ENCODE measurements around the gene PRM1.

PRM1 gene

DNA sequence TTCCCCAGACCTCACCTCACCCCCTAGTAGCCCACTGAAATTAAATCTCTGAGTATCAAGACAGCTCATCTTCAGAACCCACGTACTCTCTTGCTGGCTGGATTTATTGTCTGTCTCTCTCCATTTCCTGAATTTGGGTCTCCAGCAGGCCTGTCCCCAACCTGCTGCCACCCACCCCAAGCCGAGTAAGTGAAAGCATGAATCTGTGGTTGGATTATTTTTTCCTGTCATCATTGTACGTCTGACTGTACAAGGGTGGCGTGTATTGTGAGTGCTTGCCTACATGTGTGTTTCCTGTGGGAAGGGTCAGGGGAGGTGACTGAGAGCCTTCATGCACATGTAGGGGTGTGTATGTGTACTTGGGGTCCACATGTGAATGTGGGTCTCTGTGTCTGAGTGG is 17.4 kb downstream of the PRM1 start:
- TF ChIP-seq POLR2A (IDR thresholded peaks at IDR 0.05; ENCODE audit: low read length) = no peak
- TF ChIP-seq GATA1 (IDR thresholded peaks at IDR 0.05; ENCODE audit: low read depth, low read length) = no peak
- no peak for DNase-seq

DNA sequence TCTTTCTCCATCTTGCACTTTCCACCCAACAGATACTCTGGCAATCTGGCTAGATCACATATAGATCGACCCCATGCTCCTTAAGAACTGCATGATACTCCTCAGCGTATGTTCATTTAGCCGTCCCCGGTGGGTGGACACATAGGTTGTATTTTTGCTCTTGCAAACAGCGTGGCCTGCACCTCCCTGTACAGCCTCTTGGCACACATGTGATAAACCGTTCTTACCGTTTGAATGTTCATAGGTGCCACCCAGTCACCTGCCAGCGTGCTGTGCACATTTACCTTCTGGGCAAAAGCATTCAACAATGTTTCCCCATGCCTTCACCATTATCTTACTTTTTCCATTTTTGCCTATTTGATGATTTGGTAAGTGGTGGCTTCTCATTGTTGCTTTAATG is 18.2 kb downstream of the PRM1 start:
- TF ChIP-seq GATA1 (IDR thresholded peaks at IDR 0.05; ENCODE audit: low read depth, low read length) (no peak), POLR2A (IDR thresholded peaks at IDR 0.05; ENCODE audit: low read length) (no peak)

DNA sequence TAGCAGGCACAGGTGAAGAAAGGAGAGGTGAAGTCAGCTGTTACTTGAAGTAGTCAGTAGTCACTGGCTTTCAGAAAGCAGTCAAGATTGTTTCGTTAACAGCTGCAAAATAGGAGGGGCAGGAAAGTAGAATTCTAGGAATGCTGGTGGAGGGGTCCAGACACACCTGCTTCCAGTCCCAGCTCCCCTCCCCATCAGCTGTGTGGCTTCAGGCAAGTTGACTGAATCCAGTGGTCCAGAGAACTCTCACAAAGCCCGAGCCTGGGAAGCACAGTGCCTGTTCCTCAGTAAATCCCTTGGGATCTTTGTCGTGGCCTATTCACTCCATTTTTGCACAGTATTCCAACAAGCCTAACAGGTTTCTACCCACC is 20.5 kb downstream of the PRM1 start:
- DNase-seq = no peak
- TF ChIP-seq POLR2A (IDR thresholded peaks at IDR 0.05; ENCODE audit: low read length) (no peak), GATA1 (IDR thresholded peaks at IDR 0.05; ENCODE audit: low read depth, low read length) (no peak)

More for the DNA sequence above, 18.2 kb downstream of the PRM1 start:
- DNase-seq = no peak

DNA sequence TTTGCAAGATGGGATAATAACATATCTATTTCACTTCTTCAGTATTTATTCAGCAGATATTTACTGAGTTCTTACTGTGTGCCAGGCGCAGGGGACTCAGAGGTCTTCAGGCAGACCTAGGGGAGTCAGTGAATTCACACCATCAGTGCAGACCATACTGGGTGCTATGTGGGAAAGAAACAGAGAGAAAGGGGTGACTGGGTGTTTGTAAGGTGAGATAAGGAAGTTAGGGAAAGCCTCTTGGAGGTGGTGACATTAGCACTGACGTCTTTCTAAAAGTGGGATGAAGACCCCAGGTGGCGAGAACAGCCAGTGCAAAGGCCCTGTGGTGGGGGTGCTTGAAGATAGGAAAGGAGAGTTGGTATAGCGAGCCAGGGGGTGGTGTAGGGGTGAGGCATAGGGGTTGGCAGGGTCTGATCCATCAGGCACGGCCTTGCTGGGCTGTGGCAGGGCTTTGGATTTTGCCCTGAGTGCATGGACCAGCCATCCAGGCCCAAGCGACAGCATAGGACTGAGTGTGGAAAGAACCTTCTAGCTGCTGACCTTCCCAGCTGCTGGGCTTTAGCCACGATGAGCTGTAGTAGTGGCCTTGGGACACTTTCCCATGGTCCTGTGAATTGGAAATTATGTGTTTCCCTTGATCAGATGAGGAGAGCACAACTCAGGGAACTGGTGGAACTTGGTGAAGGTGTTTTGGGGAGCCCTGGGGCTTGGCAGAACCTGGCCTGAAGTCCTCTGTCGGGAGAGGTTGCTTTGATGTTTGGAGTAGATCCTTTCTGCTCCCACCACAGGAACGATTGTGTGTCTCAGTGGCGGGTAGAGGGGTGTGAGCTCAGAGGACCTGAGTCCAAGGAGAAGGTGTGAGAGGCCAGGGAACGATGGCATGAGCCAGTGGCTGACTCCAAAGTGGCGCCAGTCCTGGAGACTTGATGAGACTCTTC is 21.2 kb downstream of the PRM1 start:
- no peak for DNase-seq
- no peak for TF ChIP-seq GATA1 (IDR thresholded peaks at IDR 0.05; ENCODE audit: low read depth, low read length)
- no peak for TF ChIP-seq POLR2A (IDR thresholded peaks at IDR 0.05; ENCODE audit: low read length)

DNA sequence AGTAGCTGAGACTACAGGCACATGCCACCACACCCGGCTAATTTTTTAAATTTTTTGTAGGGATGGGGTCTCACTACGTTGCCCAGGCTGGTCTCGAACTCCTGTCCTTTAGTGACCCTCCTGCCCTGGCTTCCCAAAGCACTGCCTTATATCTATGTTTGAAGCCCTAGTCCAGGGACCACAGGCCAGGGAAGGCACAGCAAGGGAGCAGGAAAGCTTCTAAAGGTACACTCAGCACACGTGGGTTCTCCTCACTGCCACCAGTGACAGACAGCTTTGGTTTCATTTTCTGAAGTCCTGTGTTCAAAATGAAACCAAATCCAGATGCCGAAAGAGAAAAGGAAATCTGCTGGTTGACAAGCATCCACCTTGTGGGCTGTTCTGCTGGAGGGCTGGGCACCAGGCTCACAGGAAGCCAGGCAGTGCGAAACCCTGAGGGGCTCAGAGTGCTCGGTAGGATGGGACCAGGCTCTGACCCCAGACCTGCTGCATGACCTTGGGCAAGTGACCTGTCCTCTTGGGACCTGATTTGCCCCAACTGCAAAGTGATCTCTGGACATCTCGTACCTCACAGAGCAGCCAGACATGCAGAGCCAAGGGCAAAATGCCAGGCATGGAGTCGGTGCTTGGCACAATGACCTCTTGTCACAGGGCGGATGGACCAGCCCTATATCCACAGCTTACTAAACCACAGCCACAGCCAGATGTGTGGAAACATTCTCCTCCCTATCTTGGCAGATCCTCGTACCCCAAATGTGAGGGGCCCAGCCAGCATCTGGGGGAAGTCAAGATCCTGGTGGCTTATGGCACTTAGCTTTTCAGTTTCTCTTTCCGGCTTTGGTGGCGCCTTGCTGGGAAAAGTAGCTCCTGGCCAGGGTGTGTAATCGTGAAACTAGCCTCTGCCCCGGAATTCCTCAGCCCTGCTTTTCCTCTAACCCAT is 22.3 kb downstream of the PRM1 start:
- DNase-seq = no peak
- TF ChIP-seq POLR2A (IDR thresholded peaks at IDR 0.05; ENCODE audit: low read length) (no peak), GATA1 (IDR thresholded peaks at IDR 0.05; ENCODE audit: low read depth, low read length) (no peak)

DNA sequence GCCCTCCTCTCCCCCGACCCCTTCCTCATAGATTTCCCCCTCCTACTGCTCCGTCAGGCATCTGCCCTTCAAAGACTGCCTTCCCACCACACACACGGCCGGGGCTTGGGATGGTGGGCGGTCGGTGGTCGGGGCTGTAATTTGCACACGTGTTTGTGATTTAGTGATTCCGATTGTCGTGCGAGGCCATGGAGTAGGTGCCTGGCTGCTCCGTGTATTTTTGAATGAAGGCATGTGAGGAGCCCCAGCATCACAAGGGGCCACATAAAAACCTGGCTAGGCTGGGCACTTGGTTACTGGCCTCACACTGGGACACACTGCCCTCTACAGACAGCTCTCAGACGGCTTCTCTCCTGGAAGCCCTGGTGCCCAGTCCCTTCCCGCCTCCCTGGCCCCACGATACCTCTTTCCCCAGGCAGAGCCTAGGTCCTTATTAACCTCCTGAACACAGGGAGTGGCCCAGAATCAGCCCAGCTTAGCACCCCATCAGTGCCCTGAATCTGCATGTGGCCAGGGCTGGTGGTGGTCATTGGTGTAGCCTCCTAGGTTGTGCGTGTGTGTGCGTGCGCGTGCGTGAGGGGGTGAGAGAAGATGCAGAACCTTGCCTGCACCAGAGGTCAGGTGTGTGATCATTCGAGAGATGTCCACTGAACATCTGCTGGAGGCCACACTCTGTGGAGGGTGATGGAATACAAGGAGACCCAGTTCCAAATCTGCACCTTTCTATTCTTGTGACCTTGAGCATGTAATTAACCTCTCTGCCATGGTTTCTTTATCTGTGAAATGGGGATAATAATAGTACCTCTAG is 23.8 kb downstream of the PRM1 start:
- peak; percentile 83 to 85 for DNase-seq
- TF ChIP-seq POLR2A (IDR thresholded peaks at IDR 0.05; ENCODE audit: low read length) (no peak), GATA1 (IDR thresholded peaks at IDR 0.05; ENCODE audit: low read depth, low read length) (no peak)

DNA sequence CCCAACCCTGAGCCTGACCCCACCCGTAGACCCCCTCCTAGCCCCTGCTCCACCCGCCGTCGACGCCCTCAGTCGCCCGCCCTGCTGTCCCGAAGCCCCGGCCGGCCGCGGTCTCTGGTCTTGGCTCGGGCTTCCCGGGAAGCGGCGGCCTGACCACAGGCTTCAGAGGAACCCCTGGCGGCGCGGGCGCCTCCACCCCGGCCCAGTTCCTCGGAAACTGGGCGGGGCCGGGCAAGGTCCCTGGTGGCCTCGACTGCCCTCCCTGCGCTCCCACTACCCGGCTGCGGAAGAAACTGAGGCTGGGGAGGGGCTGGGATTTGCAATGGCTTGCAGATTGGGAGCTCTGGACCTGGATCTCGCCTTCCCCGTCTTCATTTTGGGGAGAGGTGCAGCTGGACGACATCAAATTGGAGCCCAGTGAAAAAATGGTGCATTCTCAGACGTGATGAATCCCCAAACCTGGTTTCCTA is 24.4 kb downstream of the PRM1 start:
- no peak for DNase-seq
- no peak for TF ChIP-seq POLR2A (IDR thresholded peaks at IDR 0.05; ENCODE audit: low read length)
- no peak for TF ChIP-seq GATA1 (IDR thresholded peaks at IDR 0.05; ENCODE audit: low read depth, low read length)

DNA sequence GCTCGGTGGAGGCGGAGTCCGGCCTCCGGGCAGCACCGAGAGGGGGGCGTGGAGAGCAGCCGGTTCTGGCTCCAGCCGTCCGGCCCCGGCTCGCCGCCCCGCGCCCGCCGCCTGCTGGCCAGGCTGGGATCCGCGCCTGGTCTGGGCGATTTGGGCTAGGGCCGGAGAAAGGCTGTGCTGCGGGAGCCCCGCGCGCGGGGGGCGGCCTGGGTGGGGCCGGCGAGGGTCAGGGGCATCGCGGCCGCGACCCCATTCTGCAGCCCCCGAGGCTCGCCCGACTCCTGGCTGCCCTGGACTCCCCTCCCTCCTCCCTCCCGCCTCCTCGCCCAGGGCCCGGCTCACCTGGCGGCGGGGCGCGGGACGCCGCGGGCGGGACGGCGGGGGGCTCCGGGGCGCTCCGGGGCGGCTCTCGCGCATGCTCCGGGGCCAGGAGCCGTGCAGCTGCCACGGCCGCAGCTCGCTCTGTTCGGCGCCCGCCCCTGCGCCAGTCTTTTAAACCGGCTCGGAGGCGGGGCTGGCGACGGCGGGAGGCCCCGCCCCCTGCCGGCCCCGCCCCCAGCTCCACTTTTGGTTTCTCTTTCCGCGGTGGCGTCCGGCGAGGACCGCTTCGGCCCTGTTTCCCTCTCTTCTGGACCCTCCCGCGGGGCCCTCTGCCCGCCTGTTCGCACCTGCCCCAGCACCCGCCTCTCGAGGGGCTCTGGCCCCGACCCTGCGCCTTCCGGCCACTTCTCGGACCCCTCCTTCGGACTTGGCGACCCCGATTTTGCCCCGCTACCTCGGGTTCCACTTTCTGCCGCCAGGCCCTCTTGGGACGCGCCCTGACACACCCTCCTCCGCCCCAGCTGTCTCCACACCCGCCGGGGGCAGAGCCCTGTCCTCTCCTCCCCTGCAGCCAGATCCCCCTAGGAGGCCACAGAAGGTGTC is 25.1 kb downstream of the PRM1 start, which contains the start of gene SOCS1:
TSS of gene SOCS1 (minus strand) at position 468 of the 924 bp plus-strand sequence. CDS start 726 bp downstream, outside the sequence.
- peak; percentile 89 to 94 for DNase-seq
- TF ChIP-seq GATA1 (IDR thresholded peaks at IDR 0.05; ENCODE audit: low read depth, low read length) (no peak), POLR2A (IDR thresholded peaks at IDR 0.05; ENCODE audit: low read length) (peak; percentile 86)

DNA sequence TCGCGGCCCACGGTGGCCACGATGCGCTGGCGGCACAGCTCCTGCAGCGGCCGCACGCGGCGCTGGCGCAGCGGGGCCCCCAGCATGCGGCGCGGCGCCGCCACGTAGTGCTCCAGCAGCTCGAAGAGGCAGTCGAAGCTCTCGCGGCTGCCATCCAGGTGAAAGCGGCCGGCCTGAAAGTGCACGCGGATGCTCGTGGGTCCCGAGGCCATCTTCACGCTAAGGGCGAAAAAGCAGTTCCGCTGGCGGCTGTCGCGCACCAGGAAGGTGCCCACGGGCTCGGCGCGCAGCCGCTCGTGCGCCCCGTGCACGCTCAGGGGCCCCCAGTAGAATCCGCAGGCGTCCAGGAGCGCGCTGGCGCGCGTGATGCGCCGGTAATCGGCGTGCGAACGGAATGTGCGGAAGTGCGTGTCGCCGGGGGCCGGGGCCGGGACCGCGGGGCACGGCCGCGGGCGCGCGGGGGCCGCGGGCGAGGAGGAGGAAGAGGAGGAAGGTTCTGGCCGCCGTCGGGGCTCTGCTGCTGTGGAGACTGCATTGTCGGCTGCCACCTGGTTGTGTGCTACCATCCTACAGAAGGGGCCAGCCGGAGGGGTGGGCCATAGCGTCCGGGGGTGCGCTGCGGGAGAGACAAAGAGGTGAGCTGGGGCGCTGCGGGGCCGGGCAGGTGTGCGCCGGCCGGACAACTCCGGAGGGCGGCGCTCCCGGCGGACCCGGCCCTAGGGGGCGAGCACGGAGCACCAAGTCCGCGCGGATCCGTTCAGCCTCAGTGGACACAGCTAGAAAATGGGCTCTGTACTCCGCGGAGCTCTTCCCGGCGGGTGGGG is 26.0 kb downstream of the PRM1 start:
- TF ChIP-seq GATA1 (IDR thresholded peaks at IDR 0.05; ENCODE audit: low read depth, low read length) (no peak), POLR2A (IDR thresholded peaks at IDR 0.05; ENCODE audit: low read length) (no peak)
- DNase-seq = peak; percentile 80 to 81

DNA sequence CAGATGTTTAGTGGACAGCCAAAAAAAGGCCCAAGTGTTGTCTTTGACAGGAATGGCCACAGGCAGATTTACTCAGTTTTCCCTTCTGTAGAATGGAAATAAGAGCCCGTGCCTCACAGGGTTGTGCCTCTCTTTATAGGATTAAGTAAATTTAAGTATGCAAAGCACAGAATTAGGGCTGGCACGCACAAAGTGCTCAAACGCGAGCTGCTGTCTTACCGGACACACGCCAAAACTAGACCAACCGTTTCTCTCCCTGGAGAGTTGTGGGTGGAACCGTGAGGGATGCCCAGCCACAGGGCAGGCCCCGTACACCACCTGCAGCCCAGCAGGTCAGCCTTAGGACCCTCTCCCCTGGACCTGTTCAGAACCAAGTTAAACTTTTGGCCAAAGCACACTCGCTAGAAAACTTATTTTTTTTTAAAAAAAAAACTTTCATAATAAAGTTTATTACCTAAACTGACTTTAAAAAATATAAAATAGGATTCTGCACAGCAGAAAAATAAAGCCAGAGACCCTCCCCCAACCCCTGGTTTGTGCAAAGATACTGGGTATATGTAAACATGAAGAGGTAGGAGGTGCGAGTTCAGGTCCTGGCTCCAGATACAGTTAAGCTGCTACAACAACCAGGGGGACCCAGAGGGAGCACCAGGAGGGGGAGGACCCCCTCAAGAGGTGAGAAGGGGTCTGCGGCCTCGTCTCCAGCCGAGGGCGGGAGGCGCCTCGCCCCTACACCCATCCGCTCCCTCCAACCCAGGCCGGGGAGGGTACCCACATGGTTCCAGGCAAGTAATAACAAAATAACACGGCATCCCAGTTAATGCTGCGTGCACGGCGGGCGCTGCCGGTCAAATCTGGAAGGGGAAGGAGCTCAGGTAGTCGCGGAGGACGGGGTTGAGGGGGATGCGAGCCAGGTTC is 26.9 kb downstream of the PRM1 start:
- TF ChIP-seq POLR2A (IDR thresholded peaks at IDR 0.05; ENCODE audit: low read length) = peak; percentile 20
- TF ChIP-seq GATA1 (IDR thresholded peaks at IDR 0.05; ENCODE audit: low read depth, low read length) = no peak
- peak in 1 of 2 experiments; percentile 30 for DNase-seq
